Mesenchymal stem cell (in vitro differentiated cells and primary cell): Measurements from ENCODE around the gene DFFA.
"Not testable (repeated sequence)": the region's sequence is repeated elsewhere in the genome, so short reads cannot be mapped to it uniquely, and the experiment has no call there.

Source experiments
- DNase-seq: peaks from one replicate; pipeline ENCODE4 v3.0.0-alpha.2; 2013
- H2AFZ ChIP-seq: one replicate; pipeline ENCODE4 v1.6.1; 2013; ENCODE audit warnings: low read depth, mild to moderate bottlenecking, control low read depth, inconsistent platforms, low read length, moderate library complexity
- H2AK5ac ChIP-seq: 2 replicates; pipeline ENCODE4 v1.6.1; 2013; ENCODE audit warnings: low read length, moderate library complexity, mild to moderate bottlenecking, inconsistent platforms; ENCODE audit not compliant: severe bottlenecking
- H2BK120ac ChIP-seq: one replicate; pipeline ENCODE4 v1.6.1; 2013; ENCODE audit warnings: low read depth, mild to moderate bottlenecking, inconsistent platforms, low read length, moderate library complexity
- H2BK12ac ChIP-seq, 2 experiments: one replicate each; pipeline ENCODE4 v1.6.1; 2013; ENCODE audit warnings: inconsistent platforms in 2 of 2, low read length in 2 of 2, mild to moderate bottlenecking in 2 of 2, moderate library complexity in 2 of 2, control low read depth in 1 of 2
- H2BK15ac ChIP-seq: one replicate; pipeline ENCODE4 v1.6.1; 2013; ENCODE audit warnings: mild to moderate bottlenecking, low read depth, inconsistent platforms; ENCODE audit not compliant: poor library complexity, severe bottlenecking
- H2BK5ac ChIP-seq: 2 replicates; pipeline ENCODE4 v1.6.1; 2013; ENCODE audit warnings: low read depth, mild to moderate bottlenecking, low read length, control low read depth, inconsistent platforms; ENCODE audit not compliant: poor library complexity, severe bottlenecking
- H3K14ac ChIP-seq, 2 experiments: one replicate each; pipeline ENCODE4 v1.6.1; 2013; ENCODE audit warnings: inconsistent platforms in 2 of 2, low read length in 2 of 2, control low read depth in 1 of 2, mild to moderate bottlenecking in 1 of 2, moderate library complexity in 1 of 2
- H3K18ac ChIP-seq, 2 experiments: one replicate each; pipeline ENCODE4 v1.6.1; 2013; ENCODE audit warnings: inconsistent platforms in 2 of 2, low read length in 2 of 2, control low read depth in 1 of 2, low read depth in 1 of 2, mild to moderate bottlenecking in 1 of 2
- H3K23ac ChIP-seq, 2 experiments: one replicate each; pipeline ENCODE4 v1.6.1; 2013; ENCODE audit warnings: inconsistent platforms in 2 of 2, low read length in 2 of 2, mild to moderate bottlenecking in 2 of 2, moderate library complexity in 2 of 2, control low read depth in 1 of 2
- H3K27ac ChIP-seq: 2 replicates; pipeline ENCODE4 v1.5.1; 2013; ENCODE audit warnings: mild to moderate bottlenecking, moderate library complexity, low read length, control low read depth, inconsistent platforms; ENCODE audit not compliant: poor library complexity, severe bottlenecking
- H3K27me3 ChIP-seq, 2 experiments: 2 replicates each; pipeline versions ENCODE4 v1.6.1 to v1.7.0; 2013; ENCODE audit warnings: low read length in 2 of 2, mild to moderate bottlenecking in 2 of 2, moderate library complexity in 2 of 2, control low read depth in 1 of 2, inconsistent platforms in 1 of 2; ENCODE audit not compliant: control insufficient read depth in 1 of 2, insufficient read depth in 1 of 2
- H3K36me3 ChIP-seq, 2 experiments: 2 replicates each; pipeline versions ENCODE4 v1.6.1 to v1.7.0; 2013; ENCODE audit warnings: low read length in 2 of 2, control low read depth in 1 of 2, inconsistent platforms in 1 of 2, low read depth in 1 of 2, mild to moderate bottlenecking in 1 of 2; ENCODE audit not compliant: insufficient read depth in 2 of 2, control insufficient read depth in 1 of 2
- H3K4ac ChIP-seq, 2 experiments: one replicate each; pipeline ENCODE4 v1.6.1; 2013; ENCODE audit warnings: inconsistent platforms in 2 of 2, low read length in 2 of 2, mild to moderate bottlenecking in 2 of 2, moderate library complexity in 2 of 2, control low read depth in 1 of 2, low read depth in 1 of 2
- H3K4me1 ChIP-seq: 2 replicates; pipeline ENCODE4 v1.6.1; 2013; ENCODE audit warnings: low read depth, low read length, control low read depth; ENCODE audit not compliant: control insufficient read depth, insufficient read depth
- H3K4me2 ChIP-seq: 2 replicates; pipeline ENCODE4 v1.6.1; 2013; ENCODE audit warnings: low read length, mild to moderate bottlenecking, inconsistent platforms; ENCODE audit not compliant: poor library complexity, severe bottlenecking
- H3K4me3 ChIP-seq, 2 experiments: 2 replicates each; pipeline versions ENCODE4 v1.5.1 to v1.7.0; 2013; ENCODE audit warnings: low read length in 2 of 2, mild to moderate bottlenecking in 2 of 2, control low read depth in 1 of 2, low read depth in 1 of 2; ENCODE audit not compliant: insufficient read depth in 1 of 2
- H3K79me1 ChIP-seq: replicated peaks from 2 replicates; pipeline ENCODE4 v1.6.1; 2013; ENCODE audit warnings: mild to moderate bottlenecking, control low read depth, low read length, inconsistent platforms; ENCODE audit not compliant: poor library complexity, severe bottlenecking
- H3K9ac ChIP-seq: 2 replicates; pipeline ENCODE4 v1.7.0; 2013; ENCODE audit warnings: mild to moderate bottlenecking, low read length, moderate library complexity
- H3K9me3 ChIP-seq: 2 replicates; pipeline ENCODE4 v1.7.0; 2013; ENCODE audit warnings: mild to moderate bottlenecking, low read length; ENCODE audit not compliant: control insufficient read depth
- H4K8ac ChIP-seq: one replicate; pipeline ENCODE4 v1.6.1; 2013; ENCODE audit warnings: inconsistent platforms, mild to moderate bottlenecking, low read length, moderate library complexity
- H4K91ac ChIP-seq: one replicate; pipeline ENCODE4 v1.6.1; 2013; ENCODE audit warnings: mild to moderate bottlenecking, low read length, inconsistent platforms
- WGBS: methylation state at CpG from one replicate; pipeline ENCODE4 v1.1.7; 2013; ENCODE audit warnings: mixed read lengths; 5-methylcytosine and 5-hydroxymethylcytosine counted together

DFFA gene

GRCh38 chr1:10507111-10507879 lies 35.0 kb upstream of the DFFA start:
- Histone ChIP-seq H2BK12ac (peak overlapping the region in 1 of 2 experiments; percentile 37), H3K14ac (no peak overlapping the region), H3K18ac (peak overlapping the region in 1 of 2 experiments; percentile 18), H3K36me3 (peaks cover 0 to 3% of the 10 kb centered on the region in 2 experiments), H3K9ac (no peak overlapping the region), H4K8ac (no peak overlapping the region), H3K4me1 (peaks cover 25% of the 10 kb centered on the region), H2AK5ac (no peak overlapping the region), H4K91ac (no peak overlapping the region), H3K4me3 (no peak overlapping the region), H3K4ac (no peak overlapping the region), H3K4me2 (no peak overlapping the region), H3K9me3 (no peaks in the 10 kb centered on the region), H3K27ac (no peak overlapping the region), H2BK120ac (no peak overlapping the region), H2AFZ (no peak overlapping the region), H2BK5ac (no peak overlapping the region), H2BK15ac (no peak overlapping the region), H3K23ac (no peak overlapping the region), H3K79me1 (peaks cover 16% of the 10 kb centered on the region), H3K27me3 (no peaks in the 10 kb centered on the region)
- peak; percentile 87 for DNase-seq
- WGBS = 68% methylated on average over 17 of the region's 17 CpGs

- Histone ChIP-seq H3K27ac (no peak overlapping the region), H3K9ac (no peak overlapping the region), H2BK12ac (no peak overlapping the region), H2AFZ (no peak overlapping the region), H3K18ac (no peak overlapping the region), H3K4me1 (peaks cover 25% of the 10 kb centered on the region), H3K14ac (no peak overlapping the region), H3K4ac (no peak overlapping the region), H3K9me3 (no peaks in the 10 kb centered on the region), H3K23ac (no peak overlapping the region), H4K8ac (no peak overlapping the region), H2AK5ac (no peak overlapping the region), H4K91ac (no peak overlapping the region), H2BK5ac (no peak overlapping the region), H3K4me3 (no peak overlapping the region), H2BK120ac (no peak overlapping the region), H3K27me3 (no peaks in the 10 kb centered on the region), H3K36me3 (peaks cover 0 to 3% of the 10 kb centered on the region in 2 experiments), H3K4me2 (no peak overlapping the region), H2BK15ac (no peak overlapping the region), H3K79me1 (peaks cover 17% of the 10 kb centered on the region)
- WGBS = 74% methylated on average over 4 of the region's 4 CpGs
- no peak for DNase-seq
These were observed 34.3 kb upstream of the DFFA start for GRCh38 chr1:10506677-10507047.

DNA sequence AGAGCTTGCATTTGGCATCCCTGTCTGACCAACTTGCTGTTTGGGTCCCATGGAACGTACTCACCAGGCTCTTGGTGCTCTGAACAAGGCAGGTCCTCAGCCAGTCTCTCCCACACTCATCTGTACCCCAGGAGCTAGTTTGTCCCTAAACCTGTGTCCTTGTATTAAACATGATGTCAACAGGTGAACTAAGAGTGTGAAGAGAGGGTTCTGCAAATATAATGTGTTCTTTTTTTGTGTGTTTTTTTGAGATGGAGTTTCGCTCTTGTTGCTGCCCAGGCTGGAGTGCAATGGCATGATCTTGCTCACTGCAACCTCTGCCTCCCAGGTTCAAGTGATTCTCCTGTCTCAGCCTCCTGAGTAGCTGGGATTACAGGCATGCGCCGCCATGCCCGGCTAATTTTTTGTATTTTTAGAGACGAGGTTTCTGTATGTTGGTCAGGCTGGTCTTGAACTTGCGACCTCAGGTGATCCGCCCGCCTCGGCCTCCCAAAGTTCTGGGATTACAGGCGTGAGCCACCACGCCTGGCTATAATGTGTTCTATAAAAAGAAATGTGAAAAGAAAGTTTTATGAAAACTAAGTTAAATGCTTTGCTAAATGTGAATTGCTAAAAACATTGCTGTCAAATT lies 33.8 kb upstream of the DFFA start:
- not testable (repeated sequence) for H4K91ac ChIP-seq, H3K23ac ChIP-seq, H2BK12ac ChIP-seq, H3K9ac ChIP-seq, H3K4ac ChIP-seq, H3K14ac ChIP-seq, H3K27ac ChIP-seq, H4K8ac ChIP-seq, H2BK120ac ChIP-seq, H3K18ac ChIP-seq, H3K9me3 ChIP-seq, H2AK5ac ChIP-seq, H2BK5ac ChIP-seq, H2BK15ac ChIP-seq, H3K4me3 ChIP-seq, H3K27me3 ChIP-seq, H3K36me3 ChIP-seq, H2AFZ ChIP-seq, DNase-seq, H3K4me2 ChIP-seq
- WGBS = 97% methylated on average over 12 of the region's 12 CpGs
- Histone ChIP-seq H3K4me1 (peaks cover 23% of the 10 kb centered on the region), H3K79me1 (peaks cover 20% of the 10 kb centered on the region)

DNA sequence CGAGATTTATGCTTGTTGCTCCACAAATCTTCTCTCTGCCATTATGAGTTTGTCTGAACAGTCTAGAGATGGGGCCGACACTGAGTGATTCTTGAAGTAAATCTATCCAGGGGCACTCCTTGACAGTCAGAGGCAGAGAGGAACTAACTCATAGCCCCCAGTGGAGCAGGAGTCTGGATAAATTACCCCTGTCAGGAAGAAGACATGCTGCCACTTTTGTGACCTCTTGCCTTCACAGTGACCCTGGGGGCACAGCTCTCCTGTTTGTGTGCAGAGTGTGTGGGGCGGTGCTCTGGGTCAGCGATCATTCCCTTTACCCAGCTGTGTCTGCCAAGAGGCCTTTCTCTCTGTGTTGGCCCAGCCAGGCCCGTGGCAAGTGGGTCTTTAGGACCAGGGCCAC lies 31.9 kb upstream of the DFFA start:
- Histone ChIP-seq H3K4me3 (no peak overlapping the region), H3K4me2 (no peak overlapping the region), H2AK5ac (no peak overlapping the region), H3K27ac (no peak overlapping the region), H3K27me3 (no peaks in the 10 kb centered on the region), H3K36me3 (peaks cover 0 to 3% of the 10 kb centered on the region in 2 experiments), H2BK120ac (no peak overlapping the region), H3K9ac (no peak overlapping the region), H2BK5ac (no peak overlapping the region), H3K4ac (no peak overlapping the region), H3K14ac (no peak overlapping the region), H3K18ac (peak overlapping the region in 1 of 2 experiments; percentile 5), H3K4me1 (peaks cover 15% of the 10 kb centered on the region), H2BK12ac (no peak overlapping the region), H3K9me3 (no peaks in the 10 kb centered on the region), H3K79me1 (peaks cover 29% of the 10 kb centered on the region), H2AFZ (no peak overlapping the region), H2BK15ac (no peak overlapping the region), H3K23ac (no peak overlapping the region), H4K91ac (no peak overlapping the region), H4K8ac (no peak overlapping the region)
- DNase-seq = no peak
- 24% methylated on average over 4 of the region's 5 CpGs for WGBS
